H1 (cell line): Measurements from ENCODE around the gene ERO1B. TPM values are rescaled to one million over a fixed set of nuclear protein-coding genes. Genes with fewer than 3 reads are reported as not detected.

Source experiments
- CTCF ChIA-PET: fragments of 300-600 bp; sonication (Branson Sonifier 250); formaldehyde crosslinking; loops from one replicate; lab custom pipeline; 2021; ENCODE audit not compliant: partially characterized antibody; lab: Charles Lee
- POLR2A ChIA-PET: fragments of 300-600 bp; sonication (Branson Sonifier 250); formaldehyde crosslinking; loops from one replicate; lab custom pipeline; 2021; ENCODE audit warnings: inconsistent platforms; ENCODE audit not compliant: partially characterized antibody; lab: Charles Lee
- DNase-seq, 2 experiments: peaks; one replicate each; pipeline versions ENCODE4 v3.0.0 to v3.0.0-alpha.2; 2010 to 2022; ENCODE audit warnings: low spot score in 2 of 2, low read depth in 1 of 2, mixed read lengths in 1 of 2
- FAIRE-seq: peaks from 2 replicates; lab custom pipeline; 2011; peaks lifted over from hg19 to GRCh38; lab: Jason Lieb, UNC
- H2AFZ ChIP-seq: 2 replicates; pipeline ENCODE4 v1.8.1; 2012; ENCODE audit warnings: low read length, inconsistent platforms
- H2AK5ac ChIP-seq: 2 replicates; pipeline ENCODE4 v1.6.1; 2013; ENCODE audit warnings: low read depth, low read length
- H2BK120ac ChIP-seq: replicated peaks from 2 replicates; pipeline ENCODE3; 2013; ENCODE audit warnings: low read depth, low read length, inconsistent platforms
- H2BK12ac ChIP-seq: 2 replicates; pipeline ENCODE4 v1.6.1; 2013; ENCODE audit warnings: low read depth, low read length
- H2BK15ac ChIP-seq: 2 replicates; pipeline ENCODE4 v1.6.1; 2013; ENCODE audit warnings: low read length
- H2BK20ac ChIP-seq: 2 replicates; pipeline ENCODE4 v1.6.1; 2013; ENCODE audit warnings: low read length
- H2BK5ac ChIP-seq: 2 replicates; pipeline ENCODE4 v1.6.1; 2013; ENCODE audit warnings: low read depth, low read length
- H3K14ac ChIP-seq: 2 replicates; pipeline ENCODE4 v1.6.1; 2013; ENCODE audit warnings: inconsistent platforms; ENCODE audit not compliant: insufficient read length
- H3K18ac ChIP-seq: 2 replicates; pipeline ENCODE4 v1.6.1; 2013; ENCODE audit warnings: low read length; ENCODE audit errors: extremely low read depth
- H3K23ac ChIP-seq: 2 replicates; pipeline ENCODE4 v1.6.1; 2013; ENCODE audit warnings: inconsistent platforms; ENCODE audit not compliant: insufficient read length
- H3K23me2 ChIP-seq: 2 replicates; pipeline ENCODE4 v1.6.1; 2013; ENCODE audit warnings: low read depth, low read length
- H3K27ac ChIP-seq: 2 replicates; pipeline ENCODE4 v1.6.1; 2011; ENCODE audit warnings: low read depth, low read length, inconsistent platforms
- H3K27me3 ChIP-seq, 4 experiments: replicated peaks in 1 of 4; 1 replicate in 1 of 4; 2 replicates in 3 of 4; pipeline versions ENCODE4 v1.6.1 to v1.8.1; 2011 to 2013; ENCODE audit warnings: low read length in 3 of 4, mild to moderate bottlenecking in 3 of 4, inconsistent platforms in 2 of 4, mixed read lengths in 2 of 4, moderate library complexity in 1 of 4; ENCODE audit not compliant: control insufficient read depth in 3 of 4, insufficient read depth in 3 of 4; ENCODE audit errors: extremely low read depth in 1 of 4
- H3K36me3 ChIP-seq, 4 experiments: 2 replicates each; pipeline versions ENCODE4 v1.6.1 to v1.8.1; 2011 to 2013; ENCODE audit warnings: mild to moderate bottlenecking in 4 of 4, low read length in 3 of 4, moderate library complexity in 2 of 4, control low read depth in 1 of 4, inconsistent platforms in 1 of 4; ENCODE audit not compliant: insufficient read depth in 4 of 4, control insufficient read depth in 2 of 4
- H3K4ac ChIP-seq: replicated peaks from 2 replicates; pipeline ENCODE3; 2013; ENCODE audit warnings: low read length, low read depth, mixed read lengths, inconsistent platforms; ENCODE audit not compliant: insufficient read length
- H3K4me1 ChIP-seq, 4 experiments: replicated peaks in 1 of 4; 1 replicate in 1 of 4; 2 replicates in 3 of 4; pipeline versions ENCODE4 v1.6.1 to v1.8.1; 2011 to 2013; ENCODE audit warnings: low read length in 3 of 4, inconsistent platforms in 2 of 4, mixed read lengths in 1 of 4; ENCODE audit not compliant: insufficient read depth in 4 of 4, control insufficient read depth in 3 of 4
- H3K4me2 ChIP-seq, 2 experiments: 2 replicates each; pipeline versions ENCODE4 v1.6.1 to v1.8.1; 2011 to 2013; ENCODE audit warnings: low read depth in 2 of 2, low read length in 2 of 2, control low read depth in 1 of 2, inconsistent platforms in 1 of 2, mild to moderate bottlenecking in 1 of 2; ENCODE audit not compliant: insufficient read depth in 1 of 2
- H3K4me3 ChIP-seq, 4 experiments: fragments of 200-600, 300-600 bp in 1 of 4; sonication (generic), shearing (Covaris generic), sonication (Bioruptor Twin) in 1 of 4; 2 replicates each; pipeline versions ENCODE4 v1.5.1 to v1.8.1; 2011 to 2016; ENCODE audit warnings: low read length in 4 of 4, low read depth in 3 of 4, control low read depth in 2 of 4, inconsistent platforms in 2 of 4, mild to moderate bottlenecking in 2 of 4, mixed read lengths in 1 of 4, moderate library complexity in 1 of 4; ENCODE audit not compliant: insufficient read depth in 2 of 4; ENCODE audit errors: extremely low read depth in 1 of 4
- H3K56ac ChIP-seq: replicated peaks from 2 replicates; pipeline ENCODE3; 2013; ENCODE audit warnings: low read depth, mild to moderate bottlenecking, mixed read lengths, low read length, inconsistent platforms; ENCODE audit not compliant: insufficient read length
- H3K79me1 ChIP-seq: 2 replicates; pipeline ENCODE4 v1.6.1; 2013; ENCODE audit warnings: low read depth, low read length, control low read depth
- H3K79me2 ChIP-seq, 2 experiments: 2 replicates each; pipeline versions ENCODE4 v1.6.1 to v1.8.1; 2012 to 2013; ENCODE audit warnings: low read length in 2 of 2, mild to moderate bottlenecking in 2 of 2, inconsistent platforms in 1 of 2; ENCODE audit not compliant: insufficient read depth in 2 of 2, control insufficient read depth in 1 of 2
- H3K9ac ChIP-seq, 4 experiments: replicated peaks in 1 of 4; 1 replicate in 1 of 4; 2 replicates in 3 of 4; pipeline versions ENCODE4 v1.6.1 to v1.8.1; 2011 to 2013; ENCODE audit warnings: low read depth in 3 of 4, low read length in 3 of 4, control low read depth in 2 of 4, mild to moderate bottlenecking in 2 of 4, moderate library complexity in 2 of 4, inconsistent platforms in 1 of 4; ENCODE audit errors: extremely low read depth in 1 of 4
- H3K9me3 ChIP-seq, 2 experiments: 2 replicates each; pipeline versions ENCODE4 v1.6.1 to v1.8.1; 2012 to 2013; ENCODE audit warnings: mild to moderate bottlenecking in 2 of 2, moderate library complexity in 2 of 2, control low read depth in 1 of 2, inconsistent platforms in 1 of 2, low read depth in 1 of 2, low read length in 1 of 2, mixed read lengths in 1 of 2; ENCODE audit not compliant: insufficient read depth in 2 of 2
- H4K20me1 ChIP-seq, 2 experiments: replicated peaks in 1 of 2; 2 replicates each; pipeline versions ENCODE3 to v1.8.1; 2011 to 2013; ENCODE audit warnings: inconsistent platforms in 2 of 2, low read length in 2 of 2, mild to moderate bottlenecking in 1 of 2; ENCODE audit not compliant: insufficient read depth in 2 of 2, control insufficient read depth in 1 of 2
- H4K5ac ChIP-seq: 2 replicates; pipeline ENCODE4 v1.6.1; 2013; ENCODE audit warnings: low read length, low read depth, mixed read lengths, inconsistent platforms; ENCODE audit not compliant: insufficient read length
- H4K8ac ChIP-seq: 2 replicates; pipeline ENCODE4 v1.8.0; 2013; ENCODE audit warnings: mild to moderate bottlenecking, moderate library complexity, low read length, inconsistent platforms; ENCODE audit not compliant: insufficient read depth; ENCODE audit errors: extremely low read depth
- H4K91ac ChIP-seq: replicated peaks from 2 replicates; pipeline ENCODE3; 2013; ENCODE audit warnings: low read length, mixed read lengths, inconsistent platforms; ENCODE audit not compliant: insufficient read length
- CBX5 ChIP-seq: fragments of 300-800, 300-1000 bp; sonication (generic); IDR thresholded peaks from 2 replicates; pipeline ENCODE4 v1.7.1; 2016; ENCODE audit warnings: antibody characterized with exemption, low read length, low read depth
- CEBPB ChIP-seq: IDR thresholded peaks from 2 replicates; pipeline ENCODE4 v1.6.1; 2012; ENCODE audit warnings: low read depth, low read length
- CREB1 ChIP-seq: IDR thresholded peaks from 2 replicates; pipeline ENCODE4 v1.6.1; 2012; ENCODE audit warnings: inconsistent platforms
- FOSL1 ChIP-seq: IDR thresholded peaks from 2 replicates; pipeline ENCODE4 v1.6.1; 2011; ENCODE audit warnings: mild to moderate bottlenecking, low read depth, low read length, moderate library complexity; ENCODE audit not compliant: insufficient read depth
- JUN ChIP-seq: IDR thresholded peaks from 2 replicates; pipeline ENCODE4 v1.6.1; 2011; ENCODE audit warnings: low read depth, mild to moderate bottlenecking, improper control_type of control experiment, low read length
- KDM1A ChIP-seq: fragments of 200-600, 300-600 bp; sonication (generic); IDR thresholded peaks from 2 replicates; pipeline ENCODE4 v1.7.1; 2016; ENCODE audit warnings: mild to moderate bottlenecking, low read length, borderline replicate concordance
- NANOG ChIP-seq: IDR thresholded peaks from 2 replicates; pipeline ENCODE4 v1.6.1; 2011; ENCODE audit warnings: low read length, low read depth, mild to moderate bottlenecking, inconsistent platforms; ENCODE audit not compliant: insufficient read depth, poor library complexity, severe bottlenecking
- POLR2AphosphoS5 ChIP-seq: IDR thresholded peaks from 2 replicates; pipeline ENCODE4 v1.6.1; 2011; ENCODE audit warnings: low read depth, low read length
- RAD21 ChIP-seq, 2 experiments: IDR thresholded peaks in 1 of 2; conservative IDR thresholded peaks in 1 of 2; 2 replicates each; pipeline ENCODE4 v1.6.1; 2011; ENCODE audit warnings: low read depth in 2 of 2, low read length in 2 of 2, improper control_type of control experiment in 1 of 2, inconsistent platforms in 1 of 2, mild to moderate bottlenecking in 1 of 2, moderate library complexity in 1 of 2
- SAP30 ChIP-seq: fragments of 300-600 bp; sonication (generic); IDR thresholded peaks from 2 replicates; pipeline ENCODE4 v1.7.1; 2012; ENCODE audit warnings: low read length, moderate library complexity, mild to moderate bottlenecking, inconsistent platforms; ENCODE audit not compliant: insufficient read depth, insufficient replicate concordance
- SRF ChIP-seq: IDR thresholded peaks from 2 replicates; pipeline ENCODE4 v1.6.1; 2011; ENCODE audit warnings: mild to moderate bottlenecking, low read depth, low read length, moderate library complexity
- TAF7 ChIP-seq: optimal IDR thresholded peaks from 2 replicates; pipeline ENCODE3; 2011; ENCODE audit warnings: low read depth, mild to moderate bottlenecking, inconsistent platforms, low read length, moderate library complexity, borderline replicate concordance
- WGBS, 2 experiments: shearing (Covaris generic) in 1 of 2; methylation state at CpG; one replicate each; pipeline versions ENCODE4 v1.1.6 to v1.1.7; 2013 to 2015; ENCODE audit warnings: low lambda C conversion rate in 2 of 2, mixed read lengths in 2 of 2, inconsistent platforms in 1 of 2, low coverage in 1 of 2, missing lambda C conversion rate in 1 of 2; ENCODE audit not compliant: insufficient replicate concordance in 2 of 2, insufficient coverage in 1 of 2, insufficient read length in 1 of 2; ENCODE audit errors: extremely low coverage in 1 of 2, missing lambda C conversion rate in 1 of 2; 5-methylcytosine and 5-hydroxymethylcytosine counted together
- polyA plus RNA-seq, 7 experiments: library from polyadenylated mRNA; depleted of rRNA in 3 of 7; stranded (reverse) in 5 of 7; unstranded in 2 of 7; fragments of >200 nt in 5 of 7; fragments of 200-250 nt in 2 of 7; gene quantifications; 1 replicate in 5 of 7; 2 replicates in 1 of 7; 4 replicates in 1 of 7; pipeline versions ENCODE4 v1.2.1 to v1.2.3, GENCODE V29; 2011 to 2013; ENCODE audit warnings: missing spikeins in 2 of 7, mixed read lengths in 2 of 7
- total RNA-seq: library from RNA; stranded (reverse); fragmentation: NEBNext Ultra II Directional; extraction: Animal tissue kit (Norgen Biotek cat#: 25700); gene quantifications from 2 replicates; pipeline ENCODE4 v1.2.1, GENCODE V29; 2021
- TF ChIP-seq, protein P1 (sequence below): IDR thresholded peaks from 2 replicates; pipeline ENCODE4 v1.6.1; 2012; ENCODE audit warnings: low read length, inconsistent platforms

ERO1B gene
- total and polyA plus RNA-seq, 2 of the 8 experiments (the other 6 are each of a cell fraction or from before 2014, with no cell fraction given) = 0.74 to 5.6 TPM

- Histone ChIP-seq H3K27ac (no peak overlapping the region), H3K27me3 (no peaks in the 10 kb centered on the region), H2AFZ (no peak overlapping the region), H3K79me2 (no peaks in the 10 kb centered on the region), H2BK12ac (no peak overlapping the region), H3K79me1 (no peaks in the 10 kb centered on the region), H2BK120ac (no peak overlapping the region), H3K4ac (no peak overlapping the region), H3K9ac (no peak overlapping the region), H3K23me2 (no peaks in the 10 kb centered on the region), H4K8ac (no peak overlapping the region), H4K91ac (no peak overlapping the region), H3K23ac (no peak overlapping the region), H2BK20ac (no peak overlapping the region), H3K4me3 (no peak overlapping the region), H4K5ac (no peak overlapping the region), H2BK5ac (no peak overlapping the region), H2AK5ac (no peak overlapping the region), H3K4me1 (no peaks in the 10 kb centered on the region), H4K20me1 (no peaks in the 10 kb centered on the region), H3K56ac (no peak overlapping the region), H3K4me2 (no peak overlapping the region), H3K9me3 (no peaks in the 10 kb centered on the region), H2BK15ac (no peak overlapping the region), H3K36me3 (0 out of 8 replicates have a peak, but pooled peaks cover 0 to 2% (median 0%) of the 10 kb centered on the region in 4 experiments), H3K14ac (no peak overlapping the region), H3K18ac (no peak overlapping the region)
- ChIA-PET CTCF (no interaction called here), POLR2A (no interaction called here)
- 60 to 100% methylated on average over 1 of the region's 1 CpG for WGBS, 2 experiments
- FAIRE-seq = no peak
- no peak for DNase-seq
- TF ChIP-seq POLR2AphosphoS5 (no peak), JUN (no peak), FOSL1 (no peak), NANOG (no peak), SAP30 (no peak), CEBPB (no peak), RAD21 (IDR thresholded peaks at IDR 0.05 in 1 of 2, conservative IDR thresholded peaks at IDR 0.05 in 1 of 2; ENCODE audit: low read depth in 2 of 2, low read length in 2 of 2) (no peak), CREB1 (no peak), CBX5 (no peak), SRF (no peak), TAF7 (no peak), KDM1A (no peak)
- TF ChIP-seq, protein P1, sequence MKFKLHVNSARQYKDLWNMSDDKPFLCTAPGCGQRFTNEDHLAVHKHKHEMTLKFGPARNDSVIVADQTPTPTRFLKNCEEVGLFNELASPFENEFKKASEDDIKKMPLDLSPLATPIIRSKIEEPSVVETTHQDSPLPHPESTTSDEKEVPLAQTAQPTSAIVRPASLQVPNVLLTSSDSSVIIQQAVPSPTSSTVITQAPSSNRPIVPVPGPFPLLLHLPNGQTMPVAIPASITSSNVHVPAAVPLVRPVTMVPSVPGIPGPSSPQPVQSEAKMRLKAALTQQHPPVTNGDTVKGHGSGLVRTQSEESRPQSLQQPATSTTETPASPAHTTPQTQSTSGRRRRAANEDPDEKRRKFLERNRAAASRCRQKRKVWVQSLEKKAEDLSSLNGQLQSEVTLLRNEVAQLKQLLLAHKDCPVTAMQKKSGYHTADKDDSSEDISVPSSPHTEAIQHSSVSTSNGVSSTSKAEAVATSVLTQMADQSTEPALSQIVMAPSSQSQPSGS = no peak
Measured at GRCh38 chr1:236214761-236215160, 67.0 kb downstream of the ERO1B start.
